NCI-H2196 treated with DMSO at 0.1 percent for 48 hours (cell line): ENCODE results near the gene UGT1A6.
"Not testable (repeated sequence)": the region's sequence is repeated elsewhere in the genome, so short reads cannot be mapped to it uniquely, and the experiment has no call there.

Experiments used
- DNase-seq: peaks from one replicate; lab custom pipeline; 2025; ENCODE audit not compliant: unreplicated experiment; lab: John Stamatoyannopoulos, UW

Gene UGT1A6

DNA sequence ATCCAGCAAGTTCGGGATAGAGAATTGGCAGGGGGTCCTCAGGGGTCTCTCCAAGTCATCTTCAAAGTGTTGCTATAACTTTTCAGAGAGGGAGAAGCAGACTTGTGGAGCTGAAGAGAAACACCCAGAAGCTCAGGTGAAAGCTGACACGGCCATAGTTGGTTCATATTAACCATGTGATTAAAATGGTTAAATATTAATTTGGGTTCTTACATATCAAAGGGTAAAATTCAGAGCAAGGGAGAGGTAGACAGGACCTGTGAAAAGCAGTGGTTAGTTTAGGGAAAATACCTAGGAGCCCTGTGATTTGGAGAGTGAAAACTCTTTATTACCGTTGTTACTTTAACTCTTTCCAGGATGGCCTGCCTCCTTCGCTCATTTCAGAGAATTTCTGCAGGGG lies at the start of gene UGT1A6:
Gene UGT1A6 (plus strand): TSS at position 243 of the 400 bp plus-strand sequence. CDS start 115 bp downstream, at position 358.
- DNase-seq = no peak

GRCh38 chr2:233643128-233643527 lies 49.6 kb upstream of the UGT1A6 start:
- no peak for DNase-seq

GRCh38 chr2:233646033-233646432 lies 46.7 kb upstream of the UGT1A6 start:
- DNase-seq = not testable (repeated sequence)

- DNase-seq = no peak
Observed at GRCh38 chr2:233650981-233651380, 41.7 kb upstream of the UGT1A6 start.

- no peak for DNase-seq
Observed at GRCh38 chr2:233651430-233651829, 41.3 kb upstream of the UGT1A6 start.

DNA sequence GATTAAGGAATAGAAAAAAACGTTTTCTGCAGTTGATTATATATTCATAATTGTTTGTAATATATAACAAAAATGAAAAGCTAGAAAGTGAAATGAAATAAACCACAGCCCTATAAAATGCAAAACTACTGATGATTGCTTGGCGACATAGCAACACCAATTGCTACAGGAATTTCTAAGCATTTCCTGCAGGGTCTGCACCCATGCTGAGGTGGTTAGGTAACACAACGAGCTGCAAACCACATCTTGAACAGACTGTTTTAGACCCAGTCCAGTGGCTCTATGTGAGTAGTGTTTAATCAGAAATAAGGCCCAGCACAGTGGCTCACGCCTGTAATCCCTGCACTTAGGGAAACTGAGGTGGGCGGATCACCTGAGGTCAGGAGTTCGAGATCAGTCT lies 38.2 kb upstream of the UGT1A6 start:
- DNase-seq = no peak

DNA sequence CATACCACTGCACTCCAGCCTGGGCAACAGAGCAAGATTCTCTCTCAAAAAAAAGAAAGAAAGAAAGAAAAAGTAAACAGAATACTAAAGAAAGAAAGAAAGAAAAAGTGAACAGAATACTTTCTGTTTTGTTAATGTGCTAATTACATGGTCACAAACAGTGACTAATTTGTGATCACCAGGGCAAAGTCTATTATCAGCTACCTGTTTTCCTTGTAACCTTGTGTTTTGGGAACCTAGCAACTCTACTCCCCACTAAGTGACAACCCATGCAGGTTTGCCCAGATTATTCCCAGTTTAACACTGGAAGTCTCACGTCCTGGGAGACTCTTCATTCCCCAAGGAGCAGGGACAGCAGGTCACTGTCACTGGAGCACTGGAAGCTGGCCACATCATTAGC lies 37.6 kb upstream of the UGT1A6 start:
- DNase-seq = no peak

- DNase-seq = not testable (repeated sequence)
Observed at GRCh38 chr2:233655943-233656342, 36.7 kb upstream of the UGT1A6 start.

- DNase-seq = no peak
Observed at GRCh38 chr2:233656443-233656842, 36.2 kb upstream of the UGT1A6 start.

DNA sequence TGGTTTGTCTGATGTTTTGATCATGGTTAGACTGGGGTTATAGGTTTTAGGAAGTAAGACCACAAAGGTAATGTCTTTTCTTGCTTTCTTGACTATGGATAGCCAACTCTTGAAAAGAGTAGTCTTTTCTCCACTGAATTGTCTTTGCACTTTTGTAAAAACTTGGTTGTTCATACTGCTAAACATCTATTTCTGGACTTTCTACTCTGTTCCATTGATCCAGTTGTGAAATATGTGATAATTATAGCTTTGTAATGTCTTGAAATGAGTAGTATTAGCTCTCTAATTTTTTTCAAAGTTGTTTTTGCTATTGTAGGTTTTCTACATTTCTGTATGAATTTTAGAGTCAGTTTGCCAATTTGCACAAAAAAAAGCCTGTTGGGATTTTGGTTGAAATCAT lies 34.1 kb upstream of the UGT1A6 start:
- no peak for DNase-seq

- DNase-seq = no peak
Observed at GRCh38 chr2:233663911-233664310, 28.8 kb upstream of the UGT1A6 start.

DNA sequence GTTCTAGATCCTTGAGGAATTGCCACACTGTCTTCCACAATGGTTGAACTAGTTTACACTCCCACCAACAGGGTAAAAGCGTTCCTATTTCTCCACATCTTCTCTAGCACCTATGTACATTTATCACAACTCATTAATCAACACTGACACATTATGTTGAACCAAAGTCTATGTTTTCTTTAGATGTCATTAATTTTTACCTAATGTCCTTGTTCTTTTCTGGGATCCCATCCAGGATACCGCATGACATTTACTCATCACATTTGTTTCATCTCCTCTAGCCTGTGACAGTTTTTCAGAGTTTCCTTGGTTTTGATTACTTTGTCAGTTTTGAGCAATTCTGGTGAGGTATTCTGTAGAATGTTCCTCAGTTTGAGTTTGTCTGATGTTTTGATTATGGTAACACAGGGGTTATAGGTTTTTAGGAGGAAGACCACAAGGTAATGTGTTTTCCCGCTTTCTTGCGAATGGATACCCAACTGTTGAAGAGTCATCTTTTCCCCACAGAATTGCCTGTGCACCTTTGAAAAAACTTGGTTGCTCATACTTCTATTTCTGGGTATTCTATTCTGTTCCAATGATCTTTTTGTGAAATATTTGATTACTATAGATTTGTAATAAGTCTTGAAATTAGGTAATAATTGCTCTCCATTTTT lies 24.0 kb upstream of the UGT1A6 start:
- DNase-seq = no peak

DNA sequence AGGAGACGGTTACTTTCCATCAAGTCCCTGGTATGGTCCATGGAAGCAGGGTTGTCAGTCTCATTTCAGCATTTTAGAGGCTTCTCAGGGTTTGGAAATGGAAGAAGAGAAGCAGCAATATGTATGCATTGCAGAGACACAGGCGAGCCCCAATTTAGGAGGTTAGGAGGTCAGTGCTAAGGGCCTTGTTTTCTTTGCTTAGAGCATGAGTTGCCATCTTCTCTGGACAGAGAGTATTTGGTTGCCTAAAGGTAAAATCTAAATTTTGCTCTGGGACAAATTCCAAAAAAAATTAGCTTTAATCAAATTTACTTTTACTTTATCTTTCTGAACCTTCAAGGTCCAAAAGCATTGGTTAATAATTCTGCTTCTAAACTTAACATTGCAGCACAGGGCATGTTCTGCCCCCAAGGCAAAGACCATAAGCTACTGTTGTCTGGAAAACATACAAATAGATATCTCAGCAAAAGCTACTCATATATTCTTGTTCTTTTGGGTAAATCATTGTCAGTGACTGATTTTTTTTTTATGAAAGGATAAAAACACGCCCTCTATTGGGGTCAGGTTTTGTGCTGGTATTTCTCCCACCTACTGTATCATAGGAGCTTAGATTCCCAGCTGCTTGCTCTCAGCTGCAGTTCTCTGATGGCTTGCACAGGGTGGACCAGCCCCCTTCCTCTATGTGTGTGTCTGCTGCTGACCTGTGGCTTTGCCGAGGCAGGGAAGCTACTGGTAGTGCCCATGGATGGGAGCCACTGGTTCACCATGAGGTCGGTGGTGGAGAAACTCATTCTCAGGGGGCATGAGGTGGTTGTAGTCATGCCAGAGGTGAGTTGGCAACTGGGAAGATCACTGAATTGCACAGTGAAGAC lies 21.2 kb upstream of the UGT1A6 start, which contains the start of gene UGT1A9:
Gene UGT1A9 (plus strand): TSS at position 609 of the 872 bp plus-strand sequence. CDS start 37 bp downstream, at position 646.
- no peak for DNase-seq

- DNase-seq = no peak
Observed at GRCh38 chr2:233672886-233673285, 19.8 kb upstream of the UGT1A6 start.

DNA sequence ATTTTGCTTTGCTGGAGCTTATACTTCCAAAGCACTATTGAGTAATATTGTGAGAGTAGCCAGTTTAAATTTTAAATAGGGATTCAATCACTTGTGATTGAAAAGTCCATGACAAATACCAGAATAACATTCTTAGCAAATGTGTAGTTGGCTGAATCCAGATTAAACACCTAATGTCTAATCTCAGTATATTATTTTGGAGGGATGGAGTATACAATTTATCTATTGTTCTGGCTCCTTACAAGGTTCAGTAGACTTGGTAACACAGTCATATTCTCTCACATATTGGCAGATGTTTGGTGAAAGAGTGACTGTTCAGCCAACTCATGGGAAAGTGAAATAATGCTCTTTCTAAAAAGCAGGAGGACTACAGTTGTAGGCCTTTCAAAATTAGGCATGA lies 18.8 kb upstream of the UGT1A6 start:
- no peak for DNase-seq

DNA sequence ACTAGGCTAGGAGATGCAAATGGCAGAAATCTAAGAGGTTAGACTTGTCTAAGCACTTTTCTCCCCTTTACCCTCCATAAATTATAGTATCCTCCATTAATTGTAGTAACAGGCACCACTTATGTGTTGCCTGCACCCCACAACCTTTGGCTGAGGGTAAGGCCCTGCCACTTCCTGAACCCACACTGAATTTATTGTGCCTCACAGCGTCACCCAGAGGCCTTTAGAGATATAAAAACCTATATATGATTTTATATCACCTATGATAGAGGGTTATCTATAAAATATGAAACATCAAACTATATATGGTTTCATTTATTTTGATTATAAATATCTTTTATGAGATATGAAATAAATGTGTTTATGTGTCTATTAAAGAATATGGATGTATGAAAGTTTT lies 18.4 kb upstream of the UGT1A6 start:
- no peak for DNase-seq

GRCh38 chr2:233674995-233675394 lies 17.7 kb upstream of the UGT1A6 start:
- DNase-seq = no peak

GRCh38 chr2:233676046-233676445 lies 16.6 kb upstream of the UGT1A6 start:
- no peak for DNase-seq

- no peak for DNase-seq
Observed at GRCh38 chr2:233679196-233679595, 13.5 kb upstream of the UGT1A6 start.

GRCh38 chr2:233680361-233681045 lies 12.2 kb upstream of the UGT1A6 start:
- no peak for DNase-seq

GRCh38 chr2:233681521-233682099 lies 11.1 kb upstream of the UGT1A6 start, which contains the start of gene UGT1A7:
Gene UGT1A7, plus strand, starts transcription at chr2:233681901. Its CDS starts 37 bp downstream, at chr2:233681938.
- DNase-seq = no peak
